Superior temporal gyrus (tissue), 1 donor: Measurements from ENCODE around the gene KCNAB1.
"Not testable (repeated sequence)": the region's sequence is repeated elsewhere in the genome, so short reads cannot be mapped to it uniquely, and the experiment has no call there.

Experiments used
- DNase-seq: peaks from one replicate; pipeline ENCODE4 v3.0.0-alpha.2; 2016; ENCODE audit errors: extremely low spot score

KCNAB1 gene

DNA sequence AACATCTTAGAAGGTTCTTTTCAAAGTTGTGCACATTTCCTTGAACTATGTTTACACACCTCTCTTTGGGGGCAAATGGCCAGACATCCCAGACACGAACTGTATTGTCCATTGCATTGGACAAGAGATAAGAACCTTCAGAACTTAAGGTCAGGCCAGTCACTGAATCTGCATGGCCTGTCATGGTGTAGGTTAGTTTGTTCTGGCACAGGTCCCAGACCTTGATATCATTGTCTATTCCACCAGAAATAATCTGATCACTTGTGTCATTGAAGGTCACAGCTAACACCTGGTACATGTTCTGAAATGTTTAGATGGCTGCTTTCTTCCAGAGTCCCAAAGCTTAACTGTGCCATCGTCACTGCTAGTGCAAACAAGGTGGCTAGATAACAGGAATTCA lies 55.7 kb downstream of the KCNAB1 start:
- no peak for DNase-seq

DNA sequence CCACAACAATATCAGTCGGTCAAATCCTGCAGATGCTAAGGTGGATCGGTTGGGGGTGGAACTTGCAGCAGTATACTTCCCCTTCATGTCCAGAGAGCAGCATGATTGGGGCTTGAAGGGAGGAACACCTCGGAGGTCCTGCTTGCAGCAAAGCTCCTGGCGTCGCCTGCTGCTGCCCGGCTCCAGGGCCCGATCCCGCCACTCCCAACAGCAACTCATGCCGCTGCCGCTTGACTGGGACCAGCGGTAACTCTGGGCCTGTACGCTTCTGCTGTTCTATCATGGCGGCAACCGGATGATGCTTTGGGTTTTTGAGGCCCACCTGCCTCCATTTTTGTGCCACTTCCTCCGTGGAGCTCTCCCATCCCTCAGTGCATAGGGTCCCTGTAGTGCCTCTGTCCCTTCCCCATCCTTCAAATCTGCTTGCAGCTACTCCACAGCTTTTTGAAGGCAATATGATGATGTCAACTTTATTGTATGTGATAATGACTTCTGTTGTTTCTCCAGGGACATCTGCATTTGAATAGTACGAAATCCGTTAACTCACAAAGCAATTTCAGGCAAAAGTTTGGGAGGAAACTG lies 56.3 kb downstream of the KCNAB1 start:
- no peak for DNase-seq

DNA sequence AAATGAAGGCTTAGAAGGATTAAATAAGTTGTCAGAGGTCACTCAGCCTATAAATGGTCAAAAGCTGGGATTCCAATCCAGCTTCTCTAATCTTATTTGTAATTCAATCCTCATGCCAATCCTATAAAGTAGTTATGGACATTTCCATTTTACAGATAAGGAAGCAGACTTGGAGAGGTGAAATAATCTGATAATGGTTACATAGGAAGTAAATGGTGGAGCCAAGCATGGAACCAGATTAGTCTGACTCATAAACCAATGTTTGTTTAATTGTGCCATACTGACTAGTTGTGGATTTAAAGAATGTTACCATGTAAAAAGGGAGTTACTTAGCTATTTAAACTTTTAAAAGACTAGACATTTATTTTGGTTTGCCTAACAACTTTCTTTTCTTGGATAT lies 59.7 kb downstream of the KCNAB1 start:
- DNase-seq = no peak

DNA sequence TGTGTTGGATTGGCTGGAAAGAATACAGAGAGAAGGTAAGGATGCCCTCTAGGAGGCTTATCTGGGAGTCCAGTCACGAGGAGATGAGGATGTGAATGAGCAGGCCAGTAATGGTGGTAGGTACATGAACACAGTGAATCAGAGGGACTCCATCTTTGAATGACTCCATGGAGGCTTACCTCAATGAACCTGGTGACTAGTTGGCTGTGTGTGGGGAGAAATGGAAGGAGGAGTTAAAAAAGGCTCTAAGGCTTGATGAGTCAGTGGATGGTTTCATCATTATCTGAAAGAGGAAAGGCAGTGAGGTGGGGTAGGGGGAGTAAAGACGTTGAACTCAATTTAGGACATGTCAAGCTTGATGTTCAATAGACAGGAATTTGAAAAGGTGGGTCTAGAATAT lies 61.1 kb downstream of the KCNAB1 start:
- DNase-seq = no peak

DNA sequence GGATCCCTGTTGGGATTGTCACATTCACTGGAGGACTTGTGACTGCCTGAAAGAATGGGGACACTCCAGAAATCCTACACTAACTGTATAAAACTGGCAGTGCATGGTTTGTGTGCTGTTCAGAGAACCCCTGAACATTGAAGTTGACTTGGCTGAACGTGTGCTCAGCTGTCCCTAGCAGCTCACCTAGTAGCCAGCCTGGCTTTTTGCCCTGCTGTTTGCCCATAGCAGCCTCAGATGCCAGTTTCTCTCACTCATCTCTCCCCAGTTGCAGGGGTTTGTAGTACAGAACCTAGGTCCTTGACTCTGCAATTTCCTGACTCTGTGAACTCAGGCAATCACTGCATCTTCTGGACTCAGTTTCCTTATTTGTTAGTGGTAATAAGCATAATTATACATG lies 63.0 kb downstream of the KCNAB1 start:
- no peak for DNase-seq

DNA sequence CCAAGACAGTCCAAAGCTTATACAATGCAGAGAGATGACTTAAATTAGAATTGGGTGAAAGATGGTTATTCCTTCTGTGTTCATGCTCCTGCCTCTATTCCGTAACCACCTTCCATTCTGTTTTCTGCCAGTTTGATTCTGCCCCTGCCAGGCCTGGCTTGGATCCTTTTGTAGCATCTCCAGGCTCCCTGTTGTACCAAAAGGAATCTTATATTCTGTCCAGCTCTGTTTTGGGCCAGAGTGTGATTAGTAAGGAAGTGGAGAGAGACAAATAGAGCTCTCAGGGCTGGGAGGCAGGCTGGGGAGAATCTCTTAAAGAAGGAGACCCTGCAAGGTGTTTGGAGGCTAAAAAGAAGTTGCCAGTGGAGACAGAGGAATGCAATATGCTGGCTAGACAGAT lies 63.8 kb downstream of the KCNAB1 start:
- DNase-seq = no peak

DNA sequence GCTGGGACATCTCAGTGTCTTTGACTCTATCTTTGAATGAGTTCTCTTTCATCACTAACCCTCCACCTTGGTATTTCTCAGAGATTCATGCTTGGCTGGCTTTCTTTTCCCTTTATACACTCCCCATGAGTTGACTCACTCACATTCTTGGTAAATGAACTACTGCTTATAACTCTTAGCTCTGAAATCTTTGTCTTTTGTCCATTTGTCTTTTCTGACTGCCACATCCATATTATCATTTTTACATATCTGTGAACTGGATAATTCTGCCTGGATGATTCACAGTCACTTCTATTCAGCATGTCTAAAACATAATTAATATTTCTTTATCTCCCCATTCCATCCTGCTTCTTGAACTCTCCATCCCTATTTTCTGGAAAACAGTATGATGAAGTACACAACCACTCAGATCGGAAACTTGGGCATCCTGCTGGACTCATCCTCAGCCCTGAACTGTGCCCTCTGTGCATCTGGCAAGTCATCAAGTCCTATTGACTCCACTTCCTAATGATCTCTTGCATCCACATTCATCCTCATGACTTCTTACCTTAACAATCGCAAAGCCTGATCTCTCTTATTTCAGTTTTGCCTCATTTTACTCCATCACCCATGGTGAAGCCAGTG lies 66.9 kb downstream of the KCNAB1 start:
- DNase-seq = no peak

DNA sequence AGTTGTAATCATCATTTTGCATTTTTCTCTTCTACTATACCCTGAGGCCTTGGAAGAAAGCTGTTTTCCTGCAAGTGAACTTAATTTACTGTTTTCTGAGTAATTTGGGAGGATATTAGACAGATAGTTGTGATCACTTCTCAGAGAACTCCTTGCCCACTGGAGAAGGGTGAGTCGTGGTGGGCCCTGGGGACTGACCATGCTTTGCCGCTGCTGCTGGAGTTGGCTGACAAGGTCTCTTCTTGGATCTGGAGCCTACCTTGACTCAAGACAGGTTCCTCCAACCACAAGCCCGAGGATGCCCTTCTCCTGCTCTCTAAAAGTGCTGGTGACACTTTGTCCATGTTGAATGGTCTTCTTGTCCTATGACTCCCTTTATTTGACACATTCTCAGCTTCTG lies 68.4 kb downstream of the KCNAB1 start:
- DNase-seq = no peak

DNA sequence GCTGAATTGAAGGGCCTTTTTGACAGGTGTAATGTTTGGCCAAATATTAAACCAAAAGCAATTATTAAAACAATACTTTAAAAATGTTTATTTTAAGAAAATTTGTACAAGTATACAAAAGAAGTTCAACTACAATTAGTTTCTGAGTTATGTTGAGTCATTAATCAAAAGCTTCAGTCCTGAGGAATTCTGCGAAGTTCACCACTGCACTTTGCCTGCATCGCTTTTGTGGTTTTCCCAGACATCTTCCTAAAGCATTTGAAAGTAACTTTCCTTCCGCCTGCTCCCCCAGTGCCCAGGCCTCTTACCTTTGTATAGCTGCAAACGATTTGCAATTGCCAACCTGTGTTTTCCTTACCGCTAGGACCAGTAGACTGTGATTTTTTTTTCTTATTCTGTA lies 69.5 kb downstream of the KCNAB1 start:
- no peak for DNase-seq

DNA sequence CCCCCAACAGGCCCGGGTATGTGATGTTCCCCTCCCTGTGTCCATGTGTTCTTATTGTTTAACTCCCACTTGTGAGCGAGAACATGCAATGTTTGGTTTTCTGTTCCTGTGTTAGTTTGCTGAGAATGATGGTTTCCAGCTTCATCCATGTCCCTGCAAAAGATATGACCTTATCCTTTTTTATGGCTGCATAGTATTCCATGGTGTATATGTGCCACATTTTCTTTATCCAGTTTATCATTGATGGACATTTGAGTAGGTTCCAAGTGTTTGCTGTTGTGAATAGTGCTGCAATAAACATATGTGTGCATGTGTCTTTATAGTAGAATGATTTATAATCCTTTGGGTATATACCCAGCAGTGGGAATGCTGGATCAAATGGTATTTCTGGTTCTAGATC lies 74.6 kb downstream of the KCNAB1 start:
- not testable (repeated sequence) for DNase-seq

DNA sequence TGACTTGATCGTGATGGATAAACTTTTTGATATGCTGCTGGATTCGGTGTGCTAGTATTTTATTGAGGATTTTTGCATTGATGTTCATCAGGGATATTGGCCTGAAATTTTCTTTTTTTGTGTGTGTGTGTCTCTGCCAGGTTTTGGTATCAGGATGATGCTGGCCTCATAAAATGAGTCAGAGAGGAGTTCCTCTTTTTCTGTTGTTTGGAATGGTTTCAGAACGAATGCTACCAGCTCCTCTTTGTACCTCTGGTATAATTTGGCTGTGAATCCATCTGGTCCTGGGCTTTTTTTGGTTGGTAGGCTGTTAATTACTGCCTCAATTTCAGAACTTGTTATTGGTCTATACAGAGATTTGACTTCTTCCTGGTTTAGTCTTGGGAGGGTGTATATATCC lies 76.8 kb downstream of the KCNAB1 start:
- not testable (repeated sequence) for DNase-seq

DNA sequence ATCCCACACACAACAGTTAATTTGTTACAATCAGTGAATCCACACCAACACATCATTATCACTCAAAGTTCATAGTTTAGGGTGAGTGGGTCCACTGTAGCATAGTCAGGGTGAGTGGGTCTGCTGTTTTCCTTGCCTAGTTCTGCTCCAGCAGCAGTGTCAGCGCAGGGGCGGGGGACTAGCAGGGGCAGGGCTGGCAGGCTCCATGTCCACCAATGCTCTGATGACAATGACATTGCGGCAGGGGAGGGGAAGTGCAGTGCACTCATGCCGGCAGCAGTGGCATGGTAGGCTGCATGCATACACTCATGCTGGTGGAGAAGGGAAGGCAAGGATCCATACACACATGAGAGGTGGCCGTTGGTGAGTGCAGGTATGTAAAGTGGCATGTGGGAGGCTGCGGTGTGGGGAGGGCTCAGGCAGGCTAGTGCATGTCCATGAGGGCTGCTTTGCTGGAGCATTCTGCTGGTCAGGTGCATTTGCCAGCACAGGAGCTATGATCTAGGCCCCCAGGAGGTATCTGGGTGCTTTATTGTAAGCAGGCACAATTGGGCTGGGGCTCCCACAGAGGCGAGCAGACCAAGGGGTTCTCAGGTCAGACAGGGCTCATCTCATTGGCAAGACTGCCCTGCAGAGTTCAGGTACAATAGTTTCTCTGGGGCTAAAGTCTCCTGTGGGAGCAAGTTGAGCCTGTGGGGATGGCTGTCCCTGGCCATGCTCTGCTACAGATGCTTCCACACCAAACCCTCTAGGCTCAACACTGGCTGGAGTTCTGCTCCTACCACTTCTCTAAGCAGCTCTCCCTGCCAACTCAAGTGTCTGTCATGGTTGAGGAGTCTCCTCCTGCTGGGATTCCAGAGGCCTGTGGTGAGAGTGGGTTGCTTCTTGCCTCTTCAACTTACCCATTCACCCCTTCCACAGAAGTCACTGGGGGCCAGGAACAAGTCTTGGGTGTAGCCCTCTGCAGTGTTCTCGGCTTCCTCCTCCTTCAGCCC lies 81.3 kb downstream of the KCNAB1 start:
- no peak for DNase-seq

DNA sequence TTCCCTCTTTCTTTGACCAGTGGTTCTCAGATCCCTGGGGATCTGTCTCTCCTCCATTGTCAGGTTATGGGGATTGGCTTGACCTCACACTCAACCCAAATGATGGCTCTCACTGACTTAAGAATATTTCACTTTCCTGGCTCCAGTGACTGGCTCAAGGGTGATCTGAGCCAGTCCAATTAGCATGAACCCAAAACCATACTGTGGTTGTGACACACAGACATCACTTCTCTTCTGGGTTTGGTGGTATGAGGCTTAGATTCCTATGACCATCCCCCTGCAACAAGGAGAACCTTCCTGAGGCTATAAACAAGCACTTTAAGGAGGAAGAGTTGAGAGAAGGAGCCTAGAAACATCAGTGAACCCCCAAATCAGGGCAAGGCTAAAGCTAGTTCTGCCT lies 85.8 kb downstream of the KCNAB1 start:
- no peak for DNase-seq

DNA sequence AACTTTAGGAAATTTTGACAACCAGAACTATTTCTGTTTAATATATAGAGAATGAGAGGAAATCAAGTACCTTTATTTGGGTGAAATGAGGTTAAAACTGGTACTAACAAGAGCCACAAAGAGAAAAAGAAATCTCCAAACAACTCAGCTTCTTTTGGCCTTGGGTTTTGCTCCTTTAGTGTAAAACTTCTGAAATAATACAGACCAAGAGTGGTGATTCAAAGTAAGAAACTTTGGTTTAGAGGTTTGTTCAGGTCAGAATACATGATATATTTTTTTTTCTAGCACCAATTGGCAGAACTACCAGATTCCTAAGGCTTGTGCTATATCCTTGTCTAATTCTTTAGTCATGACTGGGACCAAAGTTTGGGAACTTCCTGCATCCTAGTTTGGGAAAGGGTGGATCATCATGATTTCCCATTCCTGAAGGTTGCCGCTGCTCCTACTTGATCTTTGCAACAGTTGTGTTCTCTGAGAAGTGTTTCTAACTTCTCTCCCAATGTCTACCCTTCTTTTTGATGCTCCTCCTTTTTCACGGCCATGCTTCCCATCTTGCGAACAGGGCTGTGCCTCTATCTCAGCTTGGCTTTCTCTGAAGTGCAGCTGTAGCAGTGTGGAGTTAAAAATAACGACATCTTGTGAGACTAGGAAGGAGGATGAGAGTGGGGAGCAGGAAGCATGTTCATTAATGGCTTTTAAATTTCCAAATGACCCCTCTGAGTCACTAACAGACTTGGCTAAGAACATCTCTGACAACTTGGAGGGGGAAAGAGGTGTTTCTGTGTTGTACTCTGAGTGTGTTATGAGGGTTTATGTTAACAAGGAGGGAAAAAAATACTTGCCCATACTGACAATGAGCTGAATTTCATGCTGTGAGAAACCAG lies 87.7 kb downstream of the KCNAB1 start:
- peak; percentile 29 for DNase-seq

DNA sequence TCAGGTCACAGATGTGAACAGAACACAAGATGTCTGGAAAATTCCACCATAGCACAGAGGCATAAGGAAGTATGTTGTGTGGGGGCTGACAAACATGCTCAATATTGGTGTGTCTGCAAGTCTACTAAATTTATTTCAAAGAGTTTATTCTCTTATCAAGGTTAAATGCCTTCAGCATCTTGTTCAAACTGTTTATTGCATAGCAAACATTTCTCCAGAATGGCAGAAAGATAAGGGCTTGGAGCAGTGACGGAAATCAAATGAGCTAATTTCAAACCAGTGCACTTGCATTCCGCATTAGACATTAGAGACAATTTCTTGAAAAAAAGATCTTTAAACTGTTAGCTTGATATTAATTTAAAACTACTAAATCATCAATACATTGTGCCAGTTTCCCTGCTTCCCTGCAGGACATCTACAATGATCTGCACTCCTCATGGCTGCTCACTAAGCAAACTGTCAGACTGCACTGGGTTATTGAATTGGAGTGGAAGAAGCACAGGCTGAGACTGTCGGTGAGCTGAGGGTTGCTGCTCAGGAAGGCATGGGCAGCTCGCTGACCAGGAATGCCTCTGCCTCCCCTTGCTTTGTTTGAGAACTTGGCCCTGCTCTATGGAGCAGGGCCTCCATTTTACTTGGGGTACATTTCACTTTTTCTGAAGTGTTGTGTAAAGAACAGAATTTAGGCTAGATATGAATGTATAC lies 89.4 kb downstream of the KCNAB1 start:
- DNase-seq = no peak

DNA sequence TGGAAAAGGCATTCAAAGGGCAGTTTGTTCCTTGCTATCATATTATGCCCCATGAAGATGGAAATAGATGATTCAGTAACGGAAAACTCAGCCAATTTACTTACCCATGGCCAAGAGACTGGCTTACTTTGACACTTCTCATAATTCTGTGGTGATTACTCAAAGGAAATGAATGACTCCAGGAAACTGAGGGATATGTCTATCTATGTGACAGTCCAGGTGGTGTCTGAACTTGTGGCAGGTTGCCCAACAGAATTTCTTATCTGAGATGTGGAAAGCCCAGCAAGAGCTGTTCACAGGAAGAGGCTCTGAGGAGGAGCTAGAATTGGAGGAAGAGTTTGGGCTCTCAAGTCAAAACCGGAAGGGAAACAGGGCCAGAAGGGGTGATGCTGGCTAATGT lies 91.2 kb downstream of the KCNAB1 start:
- DNase-seq = no peak

DNA sequence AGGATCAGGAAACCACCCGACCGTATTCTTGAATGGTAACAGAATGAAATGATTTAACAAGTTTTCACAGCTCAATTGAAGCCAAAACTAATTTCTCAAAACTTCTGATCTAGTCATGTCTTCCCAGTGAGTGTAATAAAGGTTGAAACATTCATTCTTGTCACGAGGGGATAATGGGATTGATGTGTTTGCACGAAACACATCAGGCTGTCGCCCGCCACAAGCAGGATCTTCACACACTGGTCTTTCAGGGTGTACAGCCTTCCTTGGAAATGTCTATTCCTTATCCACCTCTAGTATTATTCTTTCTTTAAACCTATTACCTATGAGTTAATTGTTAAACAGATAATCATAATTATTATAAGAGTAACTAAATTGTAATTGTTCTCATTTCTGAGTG lies 94.3 kb downstream of the KCNAB1 start:
- no peak for DNase-seq

DNA sequence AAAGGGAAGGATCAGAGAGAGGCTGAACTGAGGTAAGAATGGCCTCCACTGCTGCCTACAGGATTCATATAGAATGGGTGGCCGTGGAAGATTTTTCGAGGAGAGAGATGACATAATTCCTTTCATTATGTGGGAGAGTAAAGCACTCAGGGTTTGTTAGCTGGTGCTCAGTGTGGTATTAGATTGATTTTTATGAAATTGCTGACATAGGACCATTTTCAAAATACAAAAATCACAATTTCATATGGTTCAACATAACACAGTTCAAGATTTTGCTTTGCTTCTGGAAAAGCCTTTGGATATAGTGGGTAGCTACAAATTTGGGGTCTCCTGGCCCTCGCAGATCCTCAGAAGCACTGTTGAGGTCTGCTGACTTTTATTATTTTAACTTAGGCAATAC lies 95.4 kb downstream of the KCNAB1 start:
- DNase-seq = no peak

DNA sequence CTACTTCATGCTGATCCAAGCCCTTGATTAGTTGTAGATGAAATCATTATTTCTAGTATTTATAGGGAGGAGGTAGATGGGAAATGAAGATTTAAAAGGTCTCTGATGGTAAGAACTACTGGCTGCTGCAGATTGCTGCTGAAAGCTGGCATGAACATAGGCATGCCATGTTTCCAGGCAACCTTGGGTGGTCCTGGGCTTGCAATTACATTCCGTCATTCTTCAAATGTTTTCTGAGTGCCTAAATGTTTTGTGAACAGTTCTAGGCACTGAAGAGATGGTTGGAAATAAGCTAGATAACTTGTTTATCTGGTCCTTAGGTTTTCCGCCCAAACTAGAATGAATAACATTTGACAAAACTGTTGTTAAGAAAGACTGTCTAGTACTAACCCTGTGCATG lies 95.8 kb downstream of the KCNAB1 start:
- DNase-seq = no peak

DNA sequence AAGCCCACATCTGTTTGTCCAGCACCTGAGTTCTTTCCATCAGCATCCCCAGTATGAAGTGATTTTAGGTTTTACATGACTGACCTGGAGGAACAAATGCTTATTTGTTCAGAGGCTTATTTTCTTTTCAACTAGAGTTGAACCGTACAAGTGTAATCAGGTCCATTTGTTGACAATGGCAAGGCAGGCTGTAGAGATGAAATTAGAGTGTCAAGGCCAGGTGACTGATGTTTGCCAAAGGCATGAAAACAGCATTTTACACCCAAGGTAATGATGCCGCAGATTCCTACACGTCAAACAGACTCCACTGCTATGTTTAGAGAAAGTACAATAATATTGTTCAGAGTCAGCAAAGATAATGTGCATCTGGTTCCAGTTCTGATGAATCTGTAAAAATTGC lies 96.5 kb downstream of the KCNAB1 start:
- DNase-seq = no peak

DNA sequence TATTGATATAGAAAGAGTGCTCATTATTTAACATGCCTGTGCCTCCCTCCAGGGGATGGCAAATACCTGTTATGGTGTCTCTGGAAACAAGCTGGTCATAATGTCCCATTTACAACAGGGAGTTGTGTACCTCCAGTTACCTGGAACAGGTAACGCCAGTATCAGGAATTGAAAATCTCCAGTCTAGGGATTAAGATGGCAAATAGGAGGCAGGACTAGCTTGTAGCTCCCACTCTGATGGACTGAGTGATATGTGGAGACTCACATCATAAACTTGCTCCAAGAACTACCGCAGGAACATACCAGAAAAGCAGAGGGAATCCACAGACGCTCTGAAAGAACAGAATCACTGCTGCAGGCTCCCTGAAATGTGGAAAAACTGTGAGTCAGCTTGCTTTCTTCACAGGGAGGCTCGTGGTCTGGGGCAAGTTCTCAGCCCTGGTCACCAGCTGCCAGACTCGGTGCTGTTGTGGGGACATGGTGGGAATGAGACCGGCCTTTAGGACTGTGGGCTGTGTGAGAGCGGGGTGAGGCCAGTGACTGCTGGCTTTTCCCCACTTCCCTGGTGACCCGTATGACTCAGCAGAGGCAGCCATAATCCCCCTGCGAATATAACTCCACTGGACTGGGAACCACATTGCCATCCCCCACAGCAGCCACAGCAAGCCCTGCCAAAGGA lies 97.4 kb downstream of the KCNAB1 start:
- DNase-seq = no peak
